GM12878 (cell line): ENCODE measurements around the gene HEATR1. TPM values are rescaled to one million over a fixed set of nuclear protein-coding genes. Genes with fewer than 3 reads are reported as not detected.

ENCODE experiments used
- ATAC-seq: fragments of 200-7000 bp; cut with Tn5 transposase; 3 replicates; pipeline ENCODE4 v1.9.1; 2020; ENCODE audit warnings: mild to moderate bottlenecking, moderate library complexity
- BruUV-seq: library from RNA; stranded (reverse); fragments of 400-500 nt; replicated peaks from 2 replicates; lab custom pipeline; 2021; lab: Mats Ljungman, UMichigan
- CTCF ChIA-PET: fragments of 300-600 bp; sonication (Branson Sonifier 250); formaldehyde crosslinking; extraction: SDS; loops from one replicate; lab custom pipeline; 2021; ENCODE audit warnings: inconsistent platforms; lab: Yijun Ruan, JAX
- POLR2A ChIA-PET: fragments of 350-600 bp; formaldehyde crosslinking; extraction: SDS; loops from one replicate; lab custom pipeline; 2021; ENCODE audit warnings: inconsistent platforms; lab: Charles Lee
- RAD21 ChIA-PET: fragments of 300-600 bp; sonication (Branson Sonifier 250); formaldehyde crosslinking; loops from one replicate; lab custom pipeline; 2023; ENCODE audit warnings: antibody characterized with exemption; ENCODE audit not compliant: unreplicated experiment; lab: Charles Lee
- SMC1A ChIA-PET: fragments of 300-600 bp; sonication (Branson Sonifier 250); formaldehyde crosslinking; loops from one replicate; lab custom pipeline; 2023; ENCODE audit not compliant: unreplicated experiment, uncharacterized antibody; lab: Charles Lee
- DNase-seq: peaks from one replicate; pipeline ENCODE4 v3.0.0-alpha.2; 2011; ENCODE audit warnings: low read depth, low spot score
- FAIRE-seq: peaks from 3 replicates; lab custom pipeline; 2011; peaks lifted over from hg19 to GRCh38; lab: Jason Lieb, UNC
- H2AFZ ChIP-seq: 2 replicates; pipeline ENCODE4 v1.6.0; 2011; ENCODE audit warnings: low read depth, low read length, control low read depth; ENCODE audit not compliant: control insufficient read depth
- H3K27ac ChIP-seq: 2 replicates; pipeline ENCODE4 v1.5.1; 2011; ENCODE audit warnings: control low read depth; ENCODE audit not compliant: control insufficient read depth, insufficient read depth
- H3K27me3 ChIP-seq, 2 experiments: replicated peaks in 1 of 2; 2 replicates each; pipeline versions ENCODE4 v1.6.0 to v1.6.1; 2011; ENCODE audit warnings: low read length in 1 of 2; ENCODE audit not compliant: control insufficient read depth in 2 of 2, insufficient read depth in 2 of 2
- H3K36me3 ChIP-seq, 2 experiments: 2 replicates each; pipeline ENCODE4 v1.5.1; 2011; ENCODE audit warnings: low read length in 1 of 2; ENCODE audit not compliant: control insufficient read depth in 2 of 2, insufficient read depth in 2 of 2
- H3K4me1 ChIP-seq: 2 replicates; pipeline ENCODE4 v1.6.1; 2011; ENCODE audit warnings: mild to moderate bottlenecking, low read length, moderate library complexity, mixed read lengths; ENCODE audit not compliant: control insufficient read depth, insufficient read depth
- H3K4me2 ChIP-seq: 2 replicates; pipeline ENCODE4 v1.6.0; 2011; ENCODE audit warnings: control low read depth; ENCODE audit not compliant: control insufficient read depth, insufficient read depth
- H3K4me3 ChIP-seq: fragments of 200-600 bp; sonication (generic); 2 replicates; pipeline ENCODE4 v1.5.1; 2016
- H3K79me2 ChIP-seq: 2 replicates; pipeline ENCODE4 v1.6.0; 2011; ENCODE audit warnings: low read length; ENCODE audit not compliant: control insufficient read depth, insufficient read depth
- H3K9ac ChIP-seq: 2 replicates; pipeline ENCODE4 v1.8.0; 2011; ENCODE audit warnings: low read length, control low read depth, mixed read lengths; ENCODE audit not compliant: control insufficient read depth, insufficient read depth
- H3K9me3 ChIP-seq: replicated peaks from 3 replicates; pipeline ENCODE4 v1.5.1; 2011; ENCODE audit warnings: mild to moderate bottlenecking, low read length; ENCODE audit not compliant: control insufficient read depth, insufficient read depth
- H4K20me1 ChIP-seq: 2 replicates; pipeline ENCODE4 v1.6.0; 2011; ENCODE audit not compliant: control insufficient read depth, insufficient read depth
- ATF3 ChIP-seq: IDR thresholded peaks from 2 replicates; pipeline ENCODE4 v1.6.1; 2011; ENCODE audit warnings: low read depth, mild to moderate bottlenecking, low read length, moderate library complexity, borderline replicate concordance; ENCODE audit errors: extremely low read depth
- EP300 ChIP-seq, 2 experiments: fragments of 150-350 bp in 1 of 2; IDR thresholded peaks; 2 replicates each; pipeline ENCODE4 v1.6.1; 2011 to 2012; ENCODE audit warnings: low read depth in 2 of 2, low read length in 2 of 2, borderline replicate concordance in 1 of 2, improper control_type of control experiment in 1 of 2, inconsistent platforms in 1 of 2; ENCODE audit not compliant: control insufficient read depth in 1 of 2
- FOS ChIP-seq: IDR thresholded peaks from 3 replicates; pipeline ENCODE4 v1.6.1; 2011; ENCODE audit warnings: borderline replicate concordance; ENCODE audit not compliant: insufficient read length; ENCODE audit errors: extremely low read depth
- HDAC2 ChIP-seq: fragments of 200-600 bp; sonication (generic); IDR thresholded peaks from 2 replicates; pipeline ENCODE4 v1.6.1; 2017
- IKZF1 ChIP-seq: fragments of 450-650 bp; conservative IDR thresholded peaks from 2 replicates; pipeline ENCODE4 v1.6.1; 2017; ENCODE audit warnings: antibody characterized with exemption, mild to moderate bottlenecking
- KLF5 ChIP-seq: fragments of 450-650 bp; IDR thresholded peaks from 2 replicates; pipeline ENCODE4 v1.6.1; 2014; ENCODE audit warnings: mild to moderate bottlenecking; ENCODE audit not compliant: partially characterized antibody
- MEF2B ChIP-seq: fragments of 450-650 bp; IDR thresholded peaks from 2 replicates; pipeline ENCODE4 v1.6.1; 2018; ENCODE audit warnings: mild to moderate bottlenecking, moderate library complexity; ENCODE audit not compliant: partially characterized antibody, poor library complexity, severe bottlenecking
- MYC ChIP-seq: IDR thresholded peaks from 2 replicates; pipeline ENCODE4 v1.6.1; 2011; ENCODE audit warnings: mild to moderate bottlenecking, low read length, moderate library complexity, inconsistent platforms; ENCODE audit not compliant: insufficient read depth, insufficient replicate concordance, insufficient read length, severe bottlenecking
- NR2C1 ChIP-seq: fragments of 450-650 bp; IDR thresholded peaks from 2 replicates; pipeline ENCODE4 v1.6.1; 2017; ENCODE audit warnings: antibody characterized with exemption, mild to moderate bottlenecking, moderate library complexity
- NR2F1 ChIP-seq: fragments of 450-650 bp; conservative IDR thresholded peaks from 2 replicates; pipeline ENCODE4 v1.6.1; 2017; ENCODE audit warnings: mild to moderate bottlenecking
- RFX5 ChIP-seq: IDR thresholded peaks from 2 replicates; pipeline ENCODE4 v1.6.1; 2011; ENCODE audit warnings: low read depth, low read length, improper control_type of control experiment
- SMAD1 ChIP-seq: fragments of 450-650 bp; IDR thresholded peaks from 2 replicates; pipeline ENCODE4 v1.6.1; 2018; ENCODE audit warnings: mild to moderate bottlenecking, low read depth; ENCODE audit not compliant: partially characterized antibody
- STAT1 ChIP-seq: fragments of 450-650 bp; conservative IDR thresholded peaks from 2 replicates; pipeline ENCODE4 v1.6.1; 2014; ENCODE audit warnings: antibody characterized with exemption, mild to moderate bottlenecking
- YY1 ChIP-seq: IDR thresholded peaks from 2 replicates; pipeline ENCODE4 v1.6.1; 2011; ENCODE audit warnings: low read depth, mild to moderate bottlenecking, low read length
- ZNF217 ChIP-seq: fragments of 450-650 bp; IDR thresholded peaks from 2 replicates; pipeline ENCODE4 v1.6.1; 2017; ENCODE audit warnings: antibody characterized with exemption, mild to moderate bottlenecking
- ZNF274 ChIP-seq: IDR thresholded peaks from one replicate; pipeline ENCODE4 v1.8.0; 2011; ENCODE audit not compliant: insufficient read length, insufficient read depth
- ZNF622 ChIP-seq: fragments of 450-650 bp; IDR thresholded peaks from 2 replicates; pipeline ENCODE4 v1.6.1; 2017; ENCODE audit warnings: mild to moderate bottlenecking, inconsistent platforms
- WGBS: methylation state at CpG from one replicate; pipeline ENCODE4 v1.1.6; 2016; ENCODE audit warnings: low lambda C conversion rate; ENCODE audit not compliant: insufficient replicate concordance, insufficient coverage; ENCODE audit errors: missing lambda C conversion rate; 5-methylcytosine and 5-hydroxymethylcytosine counted together
- in situ Hi-C: fragments of 300-500 bp; cut with MboI; formaldehyde crosslinking; loops from 9 replicates; pipeline ENCODE4 v1.14.3; 2018; ENCODE audit warnings: mixed read lengths
- intact Hi-C: fragments of 100-400 bp; cut with micrococcal nuclease; formaldehyde crosslinking; loops from one replicate; pipeline ENCODE4 v1.14.2; 2022; ENCODE audit not compliant: unreplicated experiment
- polyA plus RNA-seq, 11 experiments: library from polyadenylated mRNA; depleted of rRNA in 4 of 11; unstranded in 6 of 11; stranded (reverse) in 5 of 11; fragments of >200 nt; fragmentation: Nextera tagmentation in 4 of 11; fragmentation: Illumina TruSeq in 1 of 11; extraction: Ambion mirVana in 4 of 11; extraction: Trizol in 1 of 11; gene quantifications; 1 replicate in 1 of 11; 2 replicates in 10 of 11; pipeline versions ENCODE4 v1.2.1 to v1.2.3, GENCODE V29; 2011 to 2016; ENCODE audit warnings: inconsistent platforms in 2 of 11, missing spikeins in 2 of 11, low read depth in 1 of 11
- total RNA-seq, 4 experiments: library from RNA; depleted of rRNA in 3 of 4; stranded (reverse); fragments of >200 nt in 3 of 4; fragmentation: Illumina TruSeq in 1 of 4; extraction: Trizol in 1 of 4; gene quantifications; 2 replicates each; pipeline versions ENCODE4 v1.2.1 to v1.2.3, GENCODE V29; 2013 to 2021

HEATR1 gene
- total and polyA plus RNA-seq, 10 of the 15 experiments (the other 5 are each of a cell fraction or from before 2014, with no cell fraction given): 8.6 to 72.3 (median 41.9) TPM

GRCh38 chr1:236623371-236624166 is 19.3 kb upstream of the HEATR1 start:
- Histone ChIP-seq H2AFZ (no peak overlapping the region), H3K9me3 (no peaks in the 10 kb centered on the region; the same call in 2 of the 3 replicates), H3K4me1 (no peaks in the 10 kb centered on the region), H3K4me3 (no peak overlapping the region), H4K20me1 (no peaks in the 10 kb centered on the region), H3K79me2 (no peaks in the 10 kb centered on the region), H3K9ac (no peak overlapping the region), H3K27ac (no peak overlapping the region), H3K4me2 (no peak overlapping the region), H3K36me3 (no peaks in the 10 kb centered on the region), H3K27me3 (peaks cover 0 to 3% of the 10 kb centered on the region in 2 experiments; a peak in 1 of 4 replicates)
- 0% methylated on average over 4 of the region's 4 CpGs for WGBS
- ATAC-seq (no peak), FAIRE-seq (no peak), DNase-seq (no peak)
- POLR2A ChIA-PET: no interaction called here
- TF ChIP-seq HDAC2: no peak
- TF ChIP-seq RFX5: no peak
- no peak for TF ChIP-seq ATF3
- no peak for TF ChIP-seq STAT1
- no peak for TF ChIP-seq FOS
- TF ChIP-seq KLF5: no peak
- no peak for TF ChIP-seq NR2C1
- TF ChIP-seq YY1: no peak
- no peak for TF ChIP-seq ZNF217
- TF ChIP-seq ZNF622: no peak
- no peak for TF ChIP-seq ZNF274
- TF ChIP-seq EP300 (IDR thresholded peaks at IDR 0.05; ENCODE audit: borderline replicate concordance in 1 of 2, control insufficient read depth in 1 of 2, low read depth in 2 of 2, low read length in 2 of 2): no peak
- no peak for TF ChIP-seq NR2F1
- no peak for TF ChIP-seq SMAD1
- TF ChIP-seq MEF2B: no peak
- no peak for TF ChIP-seq IKZF1
- no peak for TF ChIP-seq MYC
- in situ Hi-C loops: no loop called here
- SMC1A ChIA-PET: no interaction called here
- CTCF ChIA-PET: interaction anchor here (0.6 to 1.4 kb wide), 3 partner anchors 14 to 1396 kb away, joined by 3 to 5 read pairs (median 4); no protein-coding TSS in a partner anchor
- no TSS peak for BruUV-seq
- RAD21 ChIA-PET: no interaction called here
- intact Hi-C loops: no loop called here
